HG02642 (cell line): Measurements from ENCODE around the gene BHLHA9.
"Not testable (repeated sequence)": the region's sequence is repeated elsewhere in the genome, so short reads cannot be mapped to it uniquely, and the experiment has no call there.

ENCODE experiments used
- ATAC-seq: cut with Tn5 transposase; IDR thresholded peaks from one replicate; pipeline ENCODE4 v1.9.1; 2021; ENCODE audit warnings: mild to moderate bottlenecking; ENCODE audit not compliant: unreplicated experiment, poor library complexity

The BHLHA9 gene

GRCh38 chr17:1298606-1299005 lies 28.4 kb downstream of the BHLHA9 start:
- ATAC-seq = no peak

DNA sequence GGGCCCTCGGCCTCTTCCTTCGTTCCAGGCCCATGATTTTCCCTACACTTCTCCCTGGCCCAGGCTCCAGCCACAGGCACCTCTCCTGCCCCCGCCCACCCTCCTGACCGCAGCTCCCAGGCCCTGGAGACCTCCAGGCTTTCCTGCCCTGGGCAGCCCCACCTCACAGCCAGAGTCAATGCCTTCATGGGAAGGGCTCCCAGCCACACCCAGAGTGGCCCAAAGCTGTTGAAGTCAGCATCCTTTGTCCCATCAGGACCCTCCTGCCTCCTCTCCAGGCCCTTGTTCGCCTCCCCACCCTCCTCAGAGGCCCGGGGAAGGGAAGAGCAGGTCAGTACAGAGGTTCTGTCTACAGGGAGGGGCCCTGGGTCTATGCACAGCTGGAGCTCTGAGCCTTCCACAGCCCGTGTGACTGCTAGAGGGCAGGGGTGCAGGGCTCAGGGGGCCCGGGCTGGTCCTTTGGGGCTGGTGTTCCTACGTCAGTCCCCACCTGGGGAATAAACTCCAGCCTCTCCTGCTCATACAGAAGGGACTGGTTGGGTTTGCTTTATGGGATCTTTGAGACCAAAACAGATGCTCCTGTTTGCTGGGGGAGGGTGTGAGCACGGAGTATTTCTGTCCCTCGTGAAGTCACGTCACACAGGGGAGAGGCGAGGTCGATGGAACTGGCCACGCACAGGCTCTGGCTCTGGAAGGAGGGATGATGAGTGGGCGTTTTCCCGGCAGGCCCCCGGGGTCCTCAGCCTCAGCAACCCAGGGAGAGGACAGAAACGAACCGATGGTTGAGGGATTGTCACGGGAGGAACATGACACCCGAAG lies 29.5 kb downstream of the BHLHA9 start:
- ATAC-seq = no peak

GRCh38 chr17:1300371-1300905 lies 30.2 kb downstream of the BHLHA9 start:
- no peak for ATAC-seq

- no peak for ATAC-seq
Measured at GRCh38 chr17:1301546-1301945, 31.3 kb downstream of the BHLHA9 start.

- ATAC-seq = no peak
Measured at GRCh38 chr17:1302761-1303160, 32.5 kb downstream of the BHLHA9 start.

- no peak for ATAC-seq
Measured at GRCh38 chr17:1304522-1304921, 34.3 kb downstream of the BHLHA9 start.

DNA sequence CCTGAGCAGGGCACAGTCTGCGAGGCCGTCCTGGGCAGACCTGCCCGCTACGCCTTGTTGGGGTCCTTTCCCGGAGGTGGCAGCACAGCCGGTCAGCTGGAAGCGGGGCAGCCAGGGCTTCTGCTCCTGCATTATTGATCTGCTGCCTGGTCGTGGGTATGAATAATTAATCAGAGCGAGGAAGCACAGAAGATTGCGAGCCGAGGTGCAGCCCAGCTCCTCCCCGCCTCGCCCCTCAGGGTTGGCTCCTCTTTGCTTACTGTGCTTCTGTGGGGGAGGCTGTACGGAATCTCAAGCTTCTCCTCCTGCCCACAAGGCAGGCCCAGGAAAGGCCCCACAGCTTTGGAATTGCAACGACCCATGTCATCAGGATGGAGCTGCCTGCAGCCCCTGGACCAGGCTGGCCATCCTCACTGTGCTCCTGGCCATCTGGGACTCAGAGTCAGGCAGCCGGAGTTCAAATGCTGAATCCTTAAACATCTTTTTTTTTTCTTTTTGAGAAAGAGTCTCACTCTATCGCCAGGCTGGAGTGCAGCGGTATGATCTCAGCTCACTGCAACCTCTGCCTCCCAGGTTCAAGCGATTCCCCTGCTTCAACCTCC lies 34.8 kb downstream of the BHLHA9 start:
- ATAC-seq = no peak

GRCh38 chr17:1307829-1308228 lies 37.6 kb downstream of the BHLHA9 start:
- ATAC-seq = not testable (repeated sequence)

- ATAC-seq = no peak
Measured at GRCh38 chr17:1312261-1312870, 42.1 kb downstream of the BHLHA9 start.

DNA sequence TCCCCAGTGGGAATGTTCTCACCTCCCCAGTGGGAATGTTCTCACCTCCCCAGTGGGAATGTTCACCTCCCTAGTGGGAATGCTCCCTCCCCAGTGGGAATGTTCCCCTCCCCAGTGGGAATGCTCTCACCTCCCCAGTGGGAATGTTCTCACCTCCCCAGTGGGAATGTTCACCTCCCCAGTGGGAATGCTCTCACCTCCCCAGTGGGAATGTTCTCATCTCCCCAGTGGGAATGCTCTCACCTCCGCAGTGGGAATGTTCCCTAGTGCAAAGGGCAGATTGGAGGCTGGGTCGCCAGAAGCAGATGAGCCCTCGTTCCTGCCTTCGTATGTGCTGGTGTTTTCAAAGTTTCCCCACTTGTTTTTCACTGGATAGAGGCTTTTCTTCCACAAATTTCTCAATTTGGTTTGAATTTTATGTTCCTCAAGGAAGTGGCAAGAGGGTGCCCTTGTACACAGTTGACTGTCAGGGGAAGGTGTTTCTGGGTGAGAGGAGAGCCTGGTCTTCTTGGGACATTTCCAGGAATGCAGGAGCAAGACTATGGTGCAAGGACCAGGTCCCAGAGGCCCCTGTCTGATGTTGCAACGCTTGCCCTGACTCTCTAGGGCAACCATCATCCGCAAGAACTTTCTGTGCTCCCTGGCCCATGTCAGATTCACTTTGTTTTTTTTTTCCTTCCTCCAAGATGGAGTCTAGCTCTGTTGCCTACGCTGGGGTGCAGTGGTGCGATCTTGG lies 43.2 kb downstream of the BHLHA9 start:
- ATAC-seq = no peak

DNA sequence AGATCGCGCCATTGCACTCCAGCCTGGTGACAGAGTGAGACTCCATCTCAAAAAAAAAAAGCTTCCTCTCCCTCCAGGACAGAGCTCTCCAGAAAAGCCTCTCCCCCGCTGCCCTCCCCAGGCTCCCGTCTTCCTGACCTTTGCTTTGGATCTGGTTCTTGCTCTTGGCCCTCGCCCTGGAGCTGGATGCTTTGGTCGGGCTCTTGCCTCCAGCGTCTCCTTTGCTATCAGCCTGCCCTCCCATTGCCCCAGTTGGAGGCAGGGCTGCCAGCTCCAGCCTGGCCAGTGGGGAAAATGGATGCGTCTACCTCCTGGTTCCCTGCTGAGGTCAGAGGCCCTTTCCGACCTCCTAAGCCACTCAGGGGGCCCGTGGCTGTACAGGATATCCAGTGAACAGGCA lies 45.2 kb downstream of the BHLHA9 start:
- ATAC-seq = no peak

DNA sequence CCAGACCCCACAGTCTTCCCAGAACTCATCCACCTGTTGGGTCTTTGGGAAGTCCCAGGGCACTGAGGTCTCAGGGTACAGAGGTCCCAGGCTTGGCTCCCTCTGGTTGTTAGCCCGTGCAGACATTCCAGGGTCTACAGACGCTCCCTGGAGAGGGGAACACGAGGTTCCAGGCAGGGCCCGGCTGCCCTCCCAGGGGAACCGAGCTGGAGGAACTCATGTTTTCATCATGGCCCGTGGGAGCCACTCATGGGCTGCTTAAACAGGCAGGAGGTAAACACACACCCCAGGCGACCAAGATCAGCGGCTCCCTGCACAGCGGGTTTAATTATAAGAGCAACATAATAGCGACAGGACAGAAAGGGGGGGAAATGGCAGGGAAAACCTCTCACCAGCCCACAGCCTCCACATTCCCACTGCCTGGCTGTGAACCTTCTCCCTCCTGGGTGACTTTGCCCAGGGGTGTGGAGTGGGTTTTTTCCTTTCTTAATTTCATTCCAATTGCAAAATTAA lies 45.7 kb downstream of the BHLHA9 start:
- no peak for ATAC-seq
